Naive thymus-derived CD8-positive, alpha-beta T cell (primary cell): ENCODE results near the gene GPC6. TPM values are rescaled to one million over a fixed set of nuclear protein-coding genes. Genes with fewer than 3 reads are reported as not detected.

Experiments
- ATAC-seq, 2 donors: fragments of 150-1000 bp; cut with Tn5 transposase in 1 of 2; sonication (Bioruptor Pico), chemical (Tn5 transposase) in 1 of 2; 1 replicate in 1 of 2; 2 replicates in 1 of 2; pipeline ENCODE4 v1.10.0; 2021; ENCODE audit warnings: mild to moderate bottlenecking in 2 of 2, moderate library complexity in 2 of 2
- POLR2A ChIA-PET: fragments of 350-600 bp; sonication (Branson Sonifier 250); formaldehyde crosslinking; loops from one replicate; lab custom pipeline; 2021; ENCODE audit warnings: antibody characterized with exemption; lab: Charles Lee
- DNase-seq, 10 donors: peaks; one replicate each; pipeline versions ENCODE4 v3.0.0 to v3.0.0-alpha.2; 2020 to 2022
- H3K27ac Mint-ChIP-seq, 10 donors: one replicate each; pipeline ENCODE4 v1.8.0; 2020 to 2022; ENCODE audit warnings: mild to moderate bottlenecking in 10 of 10, mixed read lengths in 10 of 10, moderate library complexity in 4 of 10, inconsistent platforms in 1 of 10
- H3K27me3 Mint-ChIP-seq, 5 donors: one replicate each; pipeline ENCODE4 v1.8.0; 2021 to 2022; ENCODE audit warnings: mixed read lengths in 5 of 5
- H3K36me3 Mint-ChIP-seq, 3 donors: one replicate each; pipeline ENCODE4 v1.8.0; 2020 to 2022; ENCODE audit warnings: mixed read lengths in 3 of 3, mild to moderate bottlenecking in 2 of 3, inconsistent platforms in 1 of 3
- H3K4me1 Mint-ChIP-seq, 4 donors: one replicate each; pipeline ENCODE4 v1.8.0; 2021 to 2022; ENCODE audit warnings: mixed read lengths in 4 of 4
- H3K4me3 Mint-ChIP-seq, 10 donors: one replicate each; pipeline ENCODE4 v1.8.0; 2020 to 2022; ENCODE audit warnings: mild to moderate bottlenecking in 10 of 10, mixed read lengths in 10 of 10, moderate library complexity in 6 of 10, inconsistent platforms in 1 of 10
- H3K9me3 Mint-ChIP-seq, 9 donors: one replicate each; pipeline ENCODE4 v1.8.0; 2020 to 2022; ENCODE audit warnings: mixed read lengths in 9 of 9, mild to moderate bottlenecking in 3 of 9, inconsistent platforms in 1 of 9, moderate library complexity in 1 of 9
- polyA plus RNA-seq, 3 donors: library from polyadenylated mRNA; unstranded; fragments of 300-500 nt; fragmentation: Illumina TruSeq; gene quantifications; one replicate each; pipeline ENCODE4 v1.2.3, GENCODE V29; 2021
- total RNA-seq, 8 experiments: library from RNA in 2 of 8; stranded (reverse) in 2 of 8; gene quantifications; one replicate each; pipeline ENCODE4 v1.2.3 and lab custom pipeline; 2021 to 2026

Gene GPC6
- total and polyA plus RNA-seq, 5 experiments from 2014 or later: not detected

GRCh38 chr13:94313321-94313910, 1086.8 kb downstream of the GPC6 start:
- Mint-ChIP-seq H3K27ac (peak overlapping the region in 1 of 10 donors; percentile 44), H3K27me3 (no peaks in the 10 kb centered on the region), H3K4me3 (no peak overlapping the region), H3K4me1 (peaks cover 5 to 17% (median 11%) of the 10 kb centered on the region in 4 donors), H3K36me3 (no peaks in the 10 kb centered on the region), H3K9me3 (no peaks in the 10 kb centered on the region)
- POLR2A ChIA-PET: interaction anchor here (0.7 to 1.2 kb wide), 2 partner anchors 10 to 11 kb away, joined by 3 read pairs; no protein-coding TSS in a partner anchor
- ATAC-seq (no peak), DNase-seq (no peak)

- POLR2A ChIA-PET: interaction anchor here (1.2 kb wide), 1 partner anchor 11 kb away, joined by 3 read pairs; no protein-coding TSS in a partner anchor
- Mint-ChIP-seq H3K9me3 (no peaks in the 10 kb centered on the region), H3K4me1 (peaks cover 5 to 17% (median 11%) of the 10 kb centered on the region in 4 donors), H3K36me3 (no peaks in the 10 kb centered on the region), H3K27me3 (no peaks in the 10 kb centered on the region), H3K27ac (no peak overlapping the region), H3K4me3 (no peak overlapping the region)
- ATAC-seq (no peak), DNase-seq (no peak)
Measured at GRCh38 chr13:94313926-94314325, 1087.3 kb downstream of the GPC6 start.

- Mint-ChIP-seq H3K4me1 (peaks cover 5 to 17% (median 12%) of the 10 kb centered on the region in 4 donors), H3K4me3 (no peak overlapping the region), H3K27me3 (no peaks in the 10 kb centered on the region), H3K9me3 (no peaks in the 10 kb centered on the region), H3K36me3 (no peaks in the 10 kb centered on the region), H3K27ac (no peak overlapping the region)
- no peak for DNase-seq
- POLR2A ChIA-PET: no interaction called here
- no peak for ATAC-seq
Measured at GRCh38 chr13:94315188-94315587, 1088.6 kb downstream of the GPC6 start.

GRCh38 chr13:94317063-94317491, 1090.5 kb downstream of the GPC6 start:
- ATAC-seq: no peak
- Mint-ChIP-seq H3K27me3 (no peaks in the 10 kb centered on the region), H3K9me3 (peaks cover 0 to 13% (median 5%) of the 10 kb centered on the region in 9 donors), H3K36me3 (peaks cover 0 to 7% (median 0%) of the 10 kb centered on the region in 3 donors), H3K27ac (peak overlapping the region in 3 of 10 donors; percentile 9 to 51 (median 23)), H3K4me3 (peak overlapping the region in 1 of 10 donors; percentile 18), H3K4me1 (peaks cover 5 to 17% (median 13%) of the 10 kb centered on the region in 4 donors)
- POLR2A ChIA-PET: interaction anchor here (0.9 kb wide), 1 partner anchor 14 kb away, joined by 3 read pairs; no protein-coding TSS in a partner anchor
- no peak for DNase-seq

GRCh38 chr13:94318418-94318817, 1091.8 kb downstream of the GPC6 start:
- Mint-ChIP-seq H3K4me1 (peaks cover 10 to 25% (median 21%) of the 10 kb centered on the region in 4 donors), H3K27me3 (no peaks in the 10 kb centered on the region), H3K36me3 (peaks cover 0 to 9% (median 0%) of the 10 kb centered on the region in 3 donors), H3K4me3 (no peak overlapping the region), H3K9me3 (peaks cover 0 to 15% (median 6%) of the 10 kb centered on the region in 9 donors), H3K27ac (no peak overlapping the region)
- ATAC-seq (no peak), DNase-seq (no peak)
- POLR2A ChIA-PET: no interaction called here

- POLR2A ChIA-PET: no interaction called here
- no peak for ATAC-seq
- no peak for DNase-seq
- peaks cover 0 to 15% (median 6%) of the 10 kb centered on the region in 9 donors for H3K9me3 Mint-ChIP-seq
- no peak overlapping the region for H3K27ac Mint-ChIP-seq
- no peak overlapping the region for H3K4me3 Mint-ChIP-seq
- H3K4me1 Mint-ChIP-seq: peaks cover 12 to 35% (median 31%) of the 10 kb centered on the region in 4 donors
- H3K36me3 Mint-ChIP-seq: peaks cover 0 to 9% (median 0%) of the 10 kb centered on the region in 3 donors
- no peaks in the 10 kb centered on the region for H3K27me3 Mint-ChIP-seq
Measured at GRCh38 chr13:94319501-94319900, 1092.9 kb downstream of the GPC6 start.

- H3K4me1 Mint-ChIP-seq: peaks cover 22 to 58% (median 49%) of the 10 kb centered on the region in 4 donors
- peak overlapping the region in 8 of 10 donors; percentile 8 to 99 (median 94) for H3K27ac Mint-ChIP-seq
- H3K27me3 Mint-ChIP-seq: no peaks in the 10 kb centered on the region
- ATAC-seq: no peak
- peak overlapping the region in 8 of 10 donors; percentile 33 to 83 (median 77) for H3K4me3 Mint-ChIP-seq
- peaks cover 0 to 17% (median 14%) of the 10 kb centered on the region in 3 donors for H3K36me3 Mint-ChIP-seq
- DNase-seq: no peak
- H3K9me3 Mint-ChIP-seq: peaks cover 0 to 34% (median 13%) of the 10 kb centered on the region in 9 donors
- POLR2A ChIA-PET: interaction anchor here (0.7 kb wide), 1 partner anchor 1988 kb away, joined by 3 read pairs; no protein-coding TSS in a partner anchor
Measured at GRCh38 chr13:94322925-94323763, 1096.5 kb downstream of the GPC6 start.

- peak; percentile 96 to 99 for ATAC-seq
- peaks cover 25 to 67% (median 53%) of the 10 kb centered on the region in 4 donors for H3K4me1 Mint-ChIP-seq
- no peaks in the 10 kb centered on the region for H3K27me3 Mint-ChIP-seq
- peak in 8 of 10 donors; percentile 19 to 77 (median 58) for DNase-seq
- peaks cover 0 to 17% (median 14%) of the 10 kb centered on the region in 3 donors for H3K36me3 Mint-ChIP-seq
- POLR2A ChIA-PET: interaction anchor here (0.7 kb wide), 3 partner anchors 85 to 1989 kb away, joined by 3 to 6 read pairs (median 3); no protein-coding TSS in a partner anchor
- peaks cover 0 to 34% (median 13%) of the 10 kb centered on the region in 9 donors for H3K9me3 Mint-ChIP-seq
- H3K4me3 Mint-ChIP-seq: peak overlapping the region; percentile 53 to 83 (median 81)
- peak overlapping the region; percentile 72 to 99 (median 92) for H3K27ac Mint-ChIP-seq
Measured at GRCh38 chr13:94323764-94324758, 1097.5 kb downstream of the GPC6 start.

- no peak for ATAC-seq
- Mint-ChIP-seq H3K27ac (peak overlapping the region in 6 of 10 donors; percentile 35 to 99 (median 95)), H3K9me3 (peaks cover 0 to 34% (median 13%) of the 10 kb centered on the region in 9 donors), H3K36me3 (peaks cover 0 to 17% (median 14%) of the 10 kb centered on the region in 3 donors), H3K27me3 (peaks cover 0 to 7% (median 2%) of the 10 kb centered on the region in 5 donors), H3K4me3 (peak overlapping the region in 8 of 10 donors; percentile 73 to 83 (median 81)), H3K4me1 (peaks cover 29 to 75% (median 60%) of the 10 kb centered on the region in 4 donors)
- DNase-seq: no peak
- POLR2A ChIA-PET: interaction anchor here (0.7 kb wide), 3 partner anchors 35 to 210 kb away, joined by 3 to 9 read pairs (median 6); no protein-coding TSS in a partner anchor
Measured at GRCh38 chr13:94324767-94325540, 1098.3 kb downstream of the GPC6 start.

- Mint-ChIP-seq H3K27me3 (peaks cover 0 to 12% (median 3%) of the 10 kb centered on the region in 5 donors), H3K4me1 (peaks cover 36 to 82% (median 67%) of the 10 kb centered on the region in 4 donors), H3K27ac (peak overlapping the region in 2 of 10 donors; percentile 3 to 63), H3K4me3 (peak overlapping the region in 4 of 10 donors; percentile 3 to 45 (median 16)), H3K36me3 (peaks cover 0 to 17% (median 14%) of the 10 kb centered on the region in 3 donors), H3K9me3 (peaks cover 0 to 34% (median 13%) of the 10 kb centered on the region in 9 donors)
- no peak for DNase-seq
- no peak for ATAC-seq
- POLR2A ChIA-PET: interaction anchor here (0.7 kb wide), 1 partner anchor 35 kb away, joined by 9 read pairs; no protein-coding TSS in a partner anchor
Measured at GRCh38 chr13:94325650-94326049, 1099.0 kb downstream of the GPC6 start.
